ENCODE data around the gene TBATA. TPM values are rescaled to one million over a fixed set of nuclear protein-coding genes. Genes with fewer than 3 reads are reported as not detected.
A peak's percentile ranks its signal among the peaks of the same experiment; 100 is the strongest.

Gene TBATA
- total and polyA plus RNA-seq, 2 experiments from 2014 or later: not detected

GRCh38 chr10:70762441-70763175 is 22.6 kb downstream of the TBATA start:
- Histone ChIP-seq H3K4me1 (ENCODE audit: low read depth) (no peaks in the 10 kb centered on the region), H3K27me3 (no peaks in the 10 kb centered on the region), H3K4me3 (no peak overlapping the region), H3K9me3 (ENCODE audit: low read depth) (no peaks in the 10 kb centered on the region), H3K36me3 (no peaks in the 10 kb centered on the region), H3K27ac (no peak overlapping the region)
- no peak for TF ChIP-seq CTCF (IDR thresholded peaks at IDR 0.05; ENCODE audit: low read depth, low read length)
- no peak for DNase-seq (ENCODE audit: low read depth in 1 of 2, low spot score in 1 of 2)

- DNase-seq (ENCODE audit: low read depth in 1 of 2, low spot score in 1 of 2): no peak
- Histone ChIP-seq H3K4me1 (ENCODE audit: low read depth) (no peaks in the 10 kb centered on the region), H3K27ac (no peak overlapping the region), H3K36me3 (no peaks in the 10 kb centered on the region), H3K4me3 (no peak overlapping the region), H3K9me3 (ENCODE audit: low read depth) (no peaks in the 10 kb centered on the region), H3K27me3 (no peaks in the 10 kb centered on the region)
- no peak for TF ChIP-seq CTCF (IDR thresholded peaks at IDR 0.05; ENCODE audit: low read depth, low read length)
These were observed 23.3 kb downstream of the TBATA start for GRCh38 chr10:70761727-70762350.

- Histone ChIP-seq H3K9me3 (ENCODE audit: low read depth) (no peaks in the 10 kb centered on the region), H3K4me3 (no peak overlapping the region), H3K36me3 (no peaks in the 10 kb centered on the region), H3K4me1 (ENCODE audit: low read depth) (no peaks in the 10 kb centered on the region), H3K27ac (no peak overlapping the region), H3K27me3 (no peaks in the 10 kb centered on the region)
- DNase-seq (ENCODE audit: low read depth in 1 of 2, low spot score in 1 of 2): peak; percentile 54 to 56
- peak; percentile 41 for TF ChIP-seq CTCF (IDR thresholded peaks at IDR 0.05; ENCODE audit: low read depth, low read length)
These were observed 24.1 kb downstream of the TBATA start for GRCh38 chr10:70761031-70761601.

- Histone ChIP-seq H3K27me3 (no peaks in the 10 kb centered on the region), H3K4me3 (no peak overlapping the region), H3K36me3 (no peaks in the 10 kb centered on the region), H3K4me1 (ENCODE audit: low read depth) (peaks cover 4% of the 10 kb centered on the region), H3K9me3 (ENCODE audit: low read depth) (no peaks in the 10 kb centered on the region), H3K27ac (no peak overlapping the region)
- no peak for DNase-seq (ENCODE audit: low read depth in 1 of 2, low spot score in 1 of 2)
- no peak for TF ChIP-seq CTCF (IDR thresholded peaks at IDR 0.05; ENCODE audit: low read depth, low read length)
These were observed 24.8 kb downstream of the TBATA start for GRCh38 chr10:70760271-70760787.

- no peak overlapping the region for H3K27ac ChIP-seq
- H3K4me3 ChIP-seq: no peak overlapping the region
- no peaks in the 10 kb centered on the region for H3K9me3 ChIP-seq (ENCODE audit: low read depth)
- H3K4me1 ChIP-seq (ENCODE audit: low read depth): peaks cover 9% of the 10 kb centered on the region
- no peaks in the 10 kb centered on the region for H3K36me3 ChIP-seq
- DNase-seq (ENCODE audit: low read depth in 1 of 2, low spot score in 1 of 2): no peak
- H3K27me3 ChIP-seq: no peaks in the 10 kb centered on the region
- TF ChIP-seq CTCF (IDR thresholded peaks at IDR 0.05; ENCODE audit: low read depth, low read length): no peak
These were observed 25.4 kb downstream of the TBATA start for GRCh38 chr10:70759781-70760180.

Data from cardiac muscle cell (in vitro differentiated cells and primary cell).